ACC112 (cell line): ENCODE data around the gene KLHL22.
"Not testable (repeated sequence)": the region's sequence is repeated elsewhere in the genome, so short reads cannot be mapped to it uniquely, and the experiment has no call there.

Source experiments
- H2AFZ ChIP-seq: fragments of 200-600 bp; sonication (generic); one replicate; pipeline ENCODE4 v1.6.0; 2017; ENCODE audit warnings: antibody characterized with exemption, low read length; ENCODE audit not compliant: unreplicated experiment
- H3K27ac ChIP-seq: fragments of 200-600 bp; sonication (generic); 2 replicates; pipeline ENCODE4 v1.5.1; 2014; ENCODE audit warnings: low read depth, mild to moderate bottlenecking, antibody characterized with exemption, low read length, moderate library complexity
- H3K27me3 ChIP-seq: fragments of 200-600 bp; sonication (generic); 2 replicates; pipeline ENCODE4 v1.6.1; 2014; ENCODE audit warnings: mild to moderate bottlenecking, antibody characterized with exemption, low read length, moderate library complexity, mixed read lengths; ENCODE audit not compliant: insufficient read depth
- H3K36me3 ChIP-seq: fragments of 200-600 bp; sonication (generic); 2 replicates; pipeline ENCODE4 v1.6.1; 2016; ENCODE audit warnings: mild to moderate bottlenecking, antibody characterized with exemption, low read length, moderate library complexity, mixed read lengths; ENCODE audit not compliant: insufficient read depth
- H3K4me1 ChIP-seq: fragments of 200-600 bp; sonication (generic); one replicate; pipeline ENCODE4 v1.6.1; 2016; ENCODE audit warnings: low read length, mixed read lengths; ENCODE audit not compliant: insufficient read depth, unreplicated experiment, control insufficient read depth
- H3K4me3 ChIP-seq: fragments of 200-600 bp; sonication (generic); 2 replicates; pipeline ENCODE4 v1.5.1; 2014; ENCODE audit warnings: mild to moderate bottlenecking, low read depth, low read length
- H3K79me2 ChIP-seq: fragments of 200-600 bp; sonication (generic); one replicate; pipeline ENCODE4 v1.6.0; 2016; ENCODE audit warnings: low read length; ENCODE audit not compliant: control insufficient read depth, unreplicated experiment, insufficient read depth

Gene KLHL22

DNA sequence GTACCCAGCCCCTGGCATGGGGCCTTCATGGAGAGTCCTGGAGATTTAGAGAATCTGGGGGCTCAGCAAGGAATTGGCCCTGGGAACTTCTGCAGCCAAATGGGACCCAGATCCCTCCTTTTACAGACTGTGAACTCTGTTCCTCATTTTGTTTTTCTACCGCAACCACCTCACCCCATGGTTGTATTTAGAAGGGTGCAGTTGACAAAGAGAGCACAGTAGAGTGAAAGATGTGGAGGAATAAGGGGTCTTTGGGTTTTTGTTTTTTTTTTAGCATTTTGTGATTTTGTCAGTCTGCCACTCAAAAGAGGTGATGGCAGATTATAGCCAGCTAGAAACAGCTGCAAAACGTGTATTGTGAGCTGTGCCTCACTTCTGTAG lies 99.7 kb downstream of the KLHL22 start:
- Histone ChIP-seq H3K79me2 (no peaks in the 10 kb centered on the region), H3K4me1 (peaks cover 7% of the 10 kb centered on the region), H3K4me3 (no peak overlapping the region)

DNA sequence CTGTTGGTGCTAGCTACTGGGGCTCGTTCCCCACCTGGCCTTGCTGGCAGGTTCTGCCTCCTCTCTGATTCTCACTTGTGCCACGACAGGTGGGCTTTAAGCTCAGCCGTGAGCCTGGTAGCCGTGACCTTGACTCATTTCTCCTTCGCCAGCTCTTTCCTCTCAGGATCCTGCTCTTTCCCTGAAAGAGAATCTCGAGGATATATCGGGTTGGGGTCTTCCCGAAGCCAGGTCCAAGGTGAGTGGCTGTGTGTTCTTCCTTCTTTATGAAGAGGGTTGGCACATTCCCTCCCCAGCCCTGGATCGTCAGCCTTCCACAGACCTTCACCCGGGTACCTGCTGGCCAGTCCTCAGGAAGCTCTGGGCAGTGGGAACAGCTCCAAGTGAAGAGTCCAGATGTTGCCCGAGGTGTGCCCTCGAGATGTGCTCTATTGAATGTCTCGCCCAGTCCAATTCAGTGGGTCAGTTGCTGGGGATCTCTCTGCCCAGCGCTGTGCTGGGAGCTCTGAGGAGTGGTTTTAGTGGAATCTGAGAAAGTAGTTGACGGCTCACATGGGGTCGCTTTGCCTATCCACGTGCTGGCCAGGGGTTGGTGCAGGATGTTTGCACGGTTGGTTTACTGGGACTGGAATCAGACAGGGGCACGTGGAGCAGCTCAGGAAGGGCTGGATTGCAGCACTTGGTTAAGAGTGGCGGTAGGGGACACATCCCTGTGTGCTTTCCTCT lies 100.3 kb downstream of the KLHL22 start:
- no peaks in the 10 kb centered on the region for H3K27me3 ChIP-seq
- H3K36me3 ChIP-seq = no peaks in the 10 kb centered on the region
- H2AFZ ChIP-seq = no peak overlapping the region
- peak overlapping the region; percentile 92 for H3K4me3 ChIP-seq
- H3K4me1 ChIP-seq = peaks cover 7% of the 10 kb centered on the region
- no peaks in the 10 kb centered on the region for H3K79me2 ChIP-seq
- no peak overlapping the region for H3K27ac ChIP-seq

More for the DNA sequence above, 99.7 kb downstream of the KLHL22 start:
- Histone ChIP-seq H3K27me3 (no peaks in the 10 kb centered on the region), H2AFZ (no peak overlapping the region), H3K27ac (no peak overlapping the region), H3K36me3 (no peaks in the 10 kb centered on the region)

DNA sequence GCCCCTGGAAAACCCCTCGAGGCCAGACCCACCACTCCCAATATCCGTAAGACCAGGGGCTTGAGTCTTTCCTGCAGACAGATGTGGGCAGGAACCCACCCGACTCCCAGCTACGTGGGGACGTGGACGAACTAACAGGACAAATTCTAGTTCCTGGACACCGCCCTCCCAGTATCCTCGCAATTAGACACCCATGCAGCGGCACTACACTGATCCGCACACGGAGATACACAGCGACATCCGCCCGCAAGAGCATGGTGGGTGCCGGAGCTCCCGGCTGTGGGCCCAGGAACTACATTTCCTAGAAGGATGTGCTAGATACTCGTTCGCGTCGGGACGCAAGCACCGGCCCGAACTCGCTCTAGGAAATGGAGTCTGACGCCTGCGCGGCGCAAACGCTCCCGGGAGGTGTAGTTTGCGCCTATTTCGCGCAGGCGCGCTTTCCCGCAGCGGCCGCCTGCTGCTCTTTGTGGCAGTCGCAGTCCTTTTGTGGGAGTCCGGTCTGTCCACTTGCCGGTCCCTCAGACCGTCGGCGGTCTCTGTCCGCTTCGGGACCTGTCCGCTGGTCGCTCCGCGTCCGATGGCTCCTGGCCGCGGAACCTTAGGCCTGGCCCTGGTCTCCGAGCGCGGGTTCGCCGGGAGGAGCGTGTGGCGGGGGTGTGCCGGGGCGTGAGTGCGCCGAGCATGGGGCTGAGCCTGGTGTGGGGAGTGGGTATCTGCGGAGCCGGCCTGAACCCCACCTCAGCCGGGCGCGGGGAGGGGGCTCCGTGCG lies 101.7 kb downstream of the KLHL22 start, which contains the start of gene ZNF74:
Gene ZNF74, plus strand, starts transcription at position 447 of the 772 bp plus-strand sequence. CDS start 478 bp downstream, outside the sequence.
- Histone ChIP-seq H3K36me3 (no peaks in the 10 kb centered on the region), H2AFZ (peak within 1 kb of the TSS; percentile 58), H3K27me3 (no peaks in the 10 kb centered on the region), H3K4me3 (peak within 1 kb of the TSS; percentile 92), H3K27ac (no peak within 1 kb of the TSS), H3K79me2 (no peaks in the 10 kb centered on the region), H3K4me1 (peaks cover 7% of the 10 kb centered on the region)

DNA sequence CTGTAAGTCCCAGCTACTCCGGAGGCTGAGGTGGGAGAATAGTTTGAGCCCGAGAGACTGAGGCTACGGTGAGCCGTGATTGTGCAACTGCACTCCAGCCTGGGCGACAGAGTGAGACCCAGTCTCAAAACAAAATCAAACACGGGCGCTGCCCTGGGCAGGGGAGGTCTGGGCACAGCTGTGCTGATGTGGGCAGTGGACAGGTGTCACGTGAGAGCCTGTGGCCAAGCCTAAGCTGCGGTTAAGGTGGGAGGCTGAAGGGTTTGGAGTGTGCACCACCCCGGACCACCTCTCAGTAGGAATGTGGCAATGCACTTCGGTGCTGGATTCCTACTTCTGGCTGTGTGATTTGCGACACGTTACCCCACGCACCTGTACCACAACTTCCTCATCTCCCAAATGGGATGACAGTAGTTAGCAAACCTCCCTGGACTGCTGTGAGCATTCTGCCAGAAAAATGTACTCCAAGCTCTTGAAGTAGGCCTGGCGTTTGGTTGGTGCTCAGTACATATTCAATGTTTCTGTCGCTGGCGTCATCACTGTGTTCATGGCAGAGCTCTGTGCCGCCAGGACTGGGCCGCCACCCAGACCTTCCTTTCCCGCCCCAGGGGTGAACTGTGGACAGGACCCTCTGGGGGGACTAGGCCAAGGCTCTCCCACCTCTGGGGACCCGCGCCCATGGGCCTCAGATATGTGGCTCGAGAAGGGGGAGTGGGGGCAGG lies 102.5 kb downstream of the KLHL22 start:
- Histone ChIP-seq H3K79me2 (no peaks in the 10 kb centered on the region), H3K27me3 (no peaks in the 10 kb centered on the region), H3K4me1 (peaks cover 7% of the 10 kb centered on the region), H3K36me3 (no peaks in the 10 kb centered on the region), H3K4me3 (peak overlapping the region; percentile 92), H2AFZ (peak overlapping the region; percentile 58), H3K27ac (no peak overlapping the region)

DNA sequence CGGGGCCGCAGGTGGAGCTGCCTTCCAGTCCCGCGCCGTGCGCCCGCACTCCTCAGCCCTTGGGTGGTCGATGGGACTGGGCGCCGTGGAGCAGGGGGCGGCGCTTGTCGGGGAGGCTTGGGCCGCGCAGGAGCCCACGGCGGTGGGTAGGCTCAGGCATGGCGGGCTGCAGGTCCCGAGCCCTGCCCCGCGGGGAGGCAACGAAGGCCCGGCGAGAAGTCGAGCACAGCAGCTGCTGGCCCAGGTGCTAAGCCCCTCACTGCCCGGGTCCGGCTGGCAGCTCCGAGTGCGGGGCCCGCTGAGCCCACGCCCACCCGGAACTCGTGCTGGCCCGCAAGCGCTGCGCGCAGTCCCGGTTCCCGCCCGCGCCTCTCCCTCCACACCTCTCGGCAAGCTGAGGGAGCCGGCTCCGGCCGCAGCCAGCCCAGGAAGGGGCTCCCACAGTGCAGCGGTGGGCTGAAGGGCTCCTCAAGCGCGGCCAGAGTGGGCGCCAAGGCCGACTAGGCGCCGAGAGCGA lies 103.2 kb downstream of the KLHL22 start:
- H3K79me2 ChIP-seq, H3K27ac ChIP-seq, H3K4me3 ChIP-seq, H2AFZ ChIP-seq, H3K36me3 ChIP-seq, H3K4me1 ChIP-seq, H3K27me3 ChIP-seq: not testable (repeated sequence)
